HG03025 (cell line): ENCODE measurements around the gene CAMK1G.

Source experiments
- ATAC-seq: cut with Tn5 transposase; IDR thresholded peaks from one replicate; pipeline ENCODE4 v1.9.1; 2021; ENCODE audit warnings: mild to moderate bottlenecking, moderate library complexity; ENCODE audit not compliant: unreplicated experiment, low FRiP score

The CAMK1G gene

GRCh38 chr1:209564849-209565248 is 18.7 kb upstream of the CAMK1G start:
- ATAC-seq = no peak

DNA sequence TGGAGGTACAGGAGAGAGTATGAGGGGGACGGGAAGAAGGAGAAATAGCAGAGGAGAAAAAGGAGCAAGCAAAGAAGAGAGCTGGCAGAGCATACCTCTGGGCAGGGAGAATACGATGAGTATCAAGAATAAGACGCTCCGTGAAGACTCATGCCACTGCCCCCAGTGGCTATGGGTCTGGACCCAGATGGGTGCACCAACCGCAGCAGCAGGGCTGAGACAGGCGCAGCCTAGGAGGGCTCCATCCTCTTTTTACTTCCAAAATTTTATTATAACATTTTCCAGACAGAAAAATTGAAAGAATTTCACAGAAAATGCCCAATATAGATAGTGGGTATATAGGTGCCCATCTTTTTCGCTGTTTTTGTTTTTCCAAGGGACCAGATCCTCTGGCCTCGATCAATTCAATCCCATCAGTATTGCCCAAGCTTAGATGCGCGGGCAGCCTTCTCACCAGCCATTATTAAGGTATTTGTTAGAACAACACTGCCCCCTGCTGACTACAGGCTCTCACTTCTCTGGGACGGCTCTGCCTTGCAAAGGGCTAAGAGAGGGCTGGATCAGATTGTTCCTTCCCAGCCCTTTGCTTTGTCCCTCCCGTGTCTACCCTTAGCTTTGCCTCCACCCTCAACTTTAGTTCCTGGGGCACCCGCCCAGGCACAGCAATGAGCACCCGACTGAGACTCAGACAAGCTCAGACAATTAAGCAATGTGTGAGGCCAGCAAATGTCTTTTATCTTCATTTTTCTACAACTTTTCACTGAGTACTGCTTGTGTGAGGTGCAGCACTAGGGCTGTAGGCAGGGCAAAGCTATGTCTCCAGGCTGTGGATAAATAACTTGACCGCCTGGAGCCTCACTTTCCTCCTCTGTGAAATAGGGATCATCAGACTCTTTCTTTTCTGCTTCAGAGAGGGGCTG is 17.5 kb upstream of the CAMK1G start:
- ATAC-seq = peak; percentile 67

- ATAC-seq = no peak
Measured at GRCh38 chr1:209567698-209568175, 15.8 kb upstream of the CAMK1G start.

- ATAC-seq = no peak
Measured at GRCh38 chr1:209569455-209570207, 13.9 kb upstream of the CAMK1G start.

DNA sequence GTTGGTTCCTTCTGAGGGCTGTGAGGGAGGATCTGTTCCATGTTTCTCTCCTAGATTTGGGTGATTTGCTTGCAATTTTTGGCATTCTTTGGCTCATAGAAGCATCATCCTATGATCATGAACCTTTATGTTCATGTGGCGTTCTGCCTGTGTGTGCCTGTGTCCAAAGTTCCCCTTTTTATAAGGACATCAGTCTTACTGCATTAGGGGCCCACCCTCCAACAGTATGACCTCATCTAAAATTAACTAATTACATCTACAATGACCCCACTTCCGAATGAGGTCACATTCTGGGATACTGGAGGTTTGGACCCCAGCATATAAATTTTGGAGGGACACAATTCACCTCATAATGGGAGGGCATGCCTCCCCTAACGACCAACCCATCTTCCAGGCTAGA is 12.8 kb upstream of the CAMK1G start:
- no peak for ATAC-seq

DNA sequence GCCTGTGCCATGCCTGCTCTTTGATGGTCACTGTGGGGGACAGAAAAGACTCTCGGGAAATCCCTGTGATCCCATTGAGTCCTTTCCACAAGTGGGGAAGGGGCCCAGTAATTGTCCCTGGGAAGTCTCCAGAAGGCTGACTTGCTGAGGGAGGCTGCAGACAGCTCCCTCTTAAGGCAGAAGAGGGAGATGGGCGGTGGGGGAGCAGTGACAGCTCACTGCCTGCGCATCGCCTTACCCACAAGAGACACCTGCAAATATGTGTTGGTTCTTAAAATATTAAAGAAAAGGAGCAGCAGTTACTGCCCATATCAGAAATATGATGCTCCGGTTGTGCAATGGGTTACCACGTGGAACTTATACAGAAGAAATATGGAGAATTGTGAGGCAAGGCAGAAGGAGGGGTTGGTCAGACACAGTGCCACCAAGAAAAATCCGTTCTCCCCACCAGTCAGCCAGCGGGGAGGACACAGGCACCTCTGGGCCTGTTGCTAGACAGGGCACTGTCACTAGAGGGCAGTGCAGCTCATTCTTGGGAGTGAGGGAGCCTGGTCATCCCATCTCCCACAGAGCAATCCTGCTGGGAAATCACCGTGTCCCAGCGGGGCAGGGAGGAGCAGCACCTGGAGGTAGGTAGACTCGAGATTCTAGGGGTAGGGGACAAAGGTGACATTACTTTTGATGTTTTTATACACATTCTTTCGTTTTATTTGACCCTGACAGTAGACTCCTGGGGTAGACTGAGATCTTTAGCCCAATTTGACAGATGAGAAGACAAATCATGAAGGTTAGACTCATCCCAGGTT is 6.9 kb upstream of the CAMK1G start:
- ATAC-seq = no peak

GRCh38 chr1:209577346-209577745 is 6.2 kb upstream of the CAMK1G start:
- no peak for ATAC-seq

DNA sequence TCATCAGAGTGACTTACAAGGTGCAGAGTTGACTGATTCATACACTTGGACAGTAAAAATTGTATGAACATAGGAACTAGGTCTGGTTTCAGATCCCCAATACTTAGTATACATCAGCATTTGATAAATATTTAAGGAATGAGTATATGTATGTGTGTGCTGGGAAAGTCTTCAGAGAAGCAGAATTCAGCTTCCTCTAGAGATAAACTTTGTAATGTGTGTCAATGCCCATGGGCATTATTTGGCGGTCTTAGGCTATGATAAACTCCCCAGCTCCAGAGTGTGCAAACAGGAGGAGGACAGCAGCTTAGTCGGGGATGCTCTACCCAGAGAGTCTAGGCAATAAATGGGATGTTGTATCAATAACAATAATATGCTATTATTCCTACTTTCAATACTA is 2.9 kb upstream of the CAMK1G start:
- no peak for ATAC-seq

- ATAC-seq = no peak
Measured at GRCh38 chr1:209584231-209584672, 738 bp downstream of the CAMK1G start.

DNA sequence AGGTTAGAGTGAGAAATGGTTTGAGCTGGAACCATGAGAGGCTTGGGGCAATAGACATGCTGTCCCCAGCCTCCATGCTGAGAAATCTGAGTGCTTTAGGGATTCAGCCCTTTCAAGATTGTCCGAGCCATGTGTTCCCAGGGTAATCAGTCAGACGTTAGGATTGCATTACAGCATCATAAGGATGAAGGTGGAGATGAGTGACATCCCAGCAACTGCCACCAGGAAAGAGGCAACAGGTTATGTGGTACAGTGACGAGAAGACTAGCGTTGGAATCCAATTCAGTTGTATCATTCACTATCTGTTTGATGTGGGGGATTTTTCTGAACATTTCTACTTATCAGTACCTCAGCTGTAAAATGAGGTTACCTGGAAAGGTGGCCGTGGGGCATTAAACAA is 1.7 kb downstream of the CAMK1G start:
- ATAC-seq = no peak

DNA sequence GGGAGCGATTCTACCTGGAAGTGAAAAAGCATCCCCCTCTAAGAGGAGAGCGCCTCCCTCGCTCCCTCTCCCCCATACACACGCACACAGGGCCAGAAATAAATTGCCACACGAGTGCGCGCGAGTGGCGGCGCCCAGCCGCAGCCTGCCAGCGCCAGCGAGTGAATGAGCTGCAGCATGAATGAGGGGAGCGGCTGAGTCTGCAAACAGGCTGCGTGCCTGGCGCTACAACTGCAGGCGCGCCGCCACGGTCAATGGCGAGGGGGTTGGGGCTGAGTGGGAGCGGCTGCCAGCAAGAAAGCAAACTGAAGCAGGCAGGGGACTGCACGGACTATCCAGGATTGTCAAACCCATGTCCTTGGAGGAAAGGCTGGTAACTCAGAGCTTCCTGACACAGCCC is 2.2 kb downstream of the CAMK1G start:
- no peak for ATAC-seq

- ATAC-seq = no peak
Measured at GRCh38 chr1:209586221-209586740, 2.8 kb downstream of the CAMK1G start.

DNA sequence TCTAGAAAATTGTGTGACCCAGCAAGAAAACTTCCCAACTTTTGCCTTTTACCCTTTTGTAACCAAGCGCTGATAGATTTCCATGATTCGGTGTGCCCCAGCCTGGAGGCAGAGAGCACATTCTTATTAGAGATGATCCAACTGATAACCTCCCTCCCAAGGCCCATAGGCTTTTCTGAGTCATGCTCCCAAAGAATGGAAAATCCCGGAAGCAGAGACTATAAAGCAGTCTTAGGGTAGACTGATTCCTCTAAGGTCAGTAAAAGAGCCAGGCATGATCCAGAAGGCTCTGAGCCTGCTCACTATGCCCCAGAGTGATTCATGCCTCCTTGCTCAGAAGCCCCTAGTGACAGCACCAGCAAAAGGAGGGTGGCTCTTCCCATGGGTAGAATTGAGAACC is 4.3 kb downstream of the CAMK1G start:
- no peak for ATAC-seq

DNA sequence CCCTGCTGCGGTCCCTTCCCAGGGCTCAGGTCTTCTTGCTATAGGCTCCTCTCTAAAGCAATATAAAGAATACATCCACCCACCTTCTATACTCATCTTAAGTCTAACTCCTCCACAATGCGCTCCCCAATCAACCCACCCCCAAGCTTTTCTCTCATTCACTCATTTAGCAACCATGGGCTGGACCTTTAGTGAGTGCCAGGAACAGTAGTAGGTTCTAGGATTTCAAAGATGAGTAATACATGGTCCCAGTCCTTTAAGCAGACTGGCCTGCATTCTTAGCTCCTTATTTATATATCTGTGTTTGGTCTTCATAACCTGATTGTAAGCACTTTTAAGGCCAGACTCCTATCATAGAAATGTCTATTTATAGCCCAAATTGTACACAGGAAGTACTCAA is 5.9 kb downstream of the CAMK1G start:
- ATAC-seq = no peak

DNA sequence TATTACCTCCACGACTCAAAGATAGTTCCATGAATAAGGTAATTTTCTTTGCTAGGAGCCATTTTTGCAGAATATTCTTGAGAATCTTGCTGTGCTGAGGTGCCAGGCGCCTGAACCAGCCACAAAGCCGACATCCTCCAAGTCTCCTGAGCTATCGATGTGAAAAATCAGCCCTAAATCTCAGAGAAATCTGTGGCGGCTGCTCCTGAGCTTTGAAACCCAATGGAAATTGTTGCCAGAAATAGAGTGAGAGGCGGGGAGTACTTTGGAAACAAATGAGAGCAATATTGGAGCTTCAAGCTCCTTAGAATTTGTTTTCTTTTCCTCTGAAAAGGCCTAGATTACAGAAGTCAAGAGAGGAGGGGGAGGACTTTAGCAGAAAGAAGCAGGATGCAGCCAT is 6.3 kb downstream of the CAMK1G start:
- ATAC-seq = no peak

- ATAC-seq = no peak
Measured at GRCh38 chr1:209590405-209590804, 6.9 kb downstream of the CAMK1G start.

GRCh38 chr1:209593747-209594146 is 10.2 kb downstream of the CAMK1G start:
- no peak for ATAC-seq

GRCh38 chr1:209594440-209594839 is 10.9 kb downstream of the CAMK1G start:
- ATAC-seq = no peak

GRCh38 chr1:209595028-209595427 is 11.5 kb downstream of the CAMK1G start:
- ATAC-seq = no peak

GRCh38 chr1:209595599-209596285 is 12.2 kb downstream of the CAMK1G start:
- no peak for ATAC-seq
